Natural killer cell (primary cell): Measurements from ENCODE around the gene ACVR1C. TPM values are rescaled to one million over a fixed set of nuclear protein-coding genes. Genes with fewer than 3 reads are reported as not detected.

ENCODE experiments used
- ATAC-seq, 3 donors: fragments of 150-1000 bp in 2 of 3; fragments of 200-7000 bp in 1 of 3; cut with Tn5 transposase; 1 replicate in 1 of 3; 2 replicates in 2 of 3; pipeline ENCODE4 v1.10.0; 2021; ENCODE audit warnings: mild to moderate bottlenecking in 2 of 3, moderate library complexity in 2 of 3
- DNase-seq, 2 donors: peaks; one replicate each; pipeline versions ENCODE4 v3.0.0 to v3.0.0-alpha.2; 2013 to 2021; ENCODE audit warnings: mixed read lengths in 1 of 2
- H3K27ac ChIP-seq: one replicate; pipeline ENCODE4 v1.5.1; 2013; ENCODE audit warnings: mild to moderate bottlenecking, low read length
- H3K27me3 ChIP-seq: one replicate; pipeline ENCODE4 v1.6.1; 2013; ENCODE audit warnings: low read length; ENCODE audit not compliant: control insufficient read depth, insufficient read depth
- H3K36me3 ChIP-seq: one replicate; pipeline ENCODE4 v1.6.1; 2013; ENCODE audit warnings: low read length; ENCODE audit not compliant: control insufficient read depth, insufficient read depth
- H3K4me1 ChIP-seq: one replicate; pipeline ENCODE4 v1.6.1; 2013; ENCODE audit warnings: low read length; ENCODE audit not compliant: control insufficient read depth, insufficient read depth
- H3K4me3 ChIP-seq: one replicate; pipeline ENCODE4 v1.5.1; 2013; ENCODE audit warnings: low read length
- H3K9me3 ChIP-seq: one replicate; pipeline ENCODE4 v1.6.1; 2013; ENCODE audit warnings: low read length; ENCODE audit not compliant: control insufficient read depth, insufficient read depth
- H3K27ac Mint-ChIP-seq, 2 donors: one replicate each; pipeline ENCODE4 v1.8.0; 2022; ENCODE audit warnings: mild to moderate bottlenecking in 2 of 2, mixed read lengths in 2 of 2, moderate library complexity in 1 of 2
- H3K27me3 Mint-ChIP-seq, 2 donors: one replicate each; pipeline ENCODE4 v1.8.0; 2022; ENCODE audit warnings: low read depth in 2 of 2, mixed read lengths in 2 of 2
- H3K36me3 Mint-ChIP-seq: one replicate; pipeline ENCODE4 v1.8.0; 2022; ENCODE audit warnings: mixed read lengths
- H3K4me1 Mint-ChIP-seq, 2 donors: one replicate each; pipeline ENCODE4 v1.8.0; 2022; ENCODE audit warnings: mixed read lengths in 2 of 2
- H3K4me3 Mint-ChIP-seq: one replicate; pipeline ENCODE4 v1.8.0; 2022; ENCODE audit warnings: mild to moderate bottlenecking, moderate library complexity, mixed read lengths
- H3K9me3 Mint-ChIP-seq, 2 donors: one replicate each; pipeline ENCODE4 v1.8.0; 2022; ENCODE audit warnings: mixed read lengths in 2 of 2
- WGBS: methylation state at CpG from one replicate; pipeline ENCODE4 v1.1.7; 2013; ENCODE audit warnings: missing lambda C conversion rate; ENCODE audit not compliant: insufficient coverage; 5-methylcytosine and 5-hydroxymethylcytosine counted together
- intact Hi-C: fragments of 100-400 bp; cut with micrococcal nuclease; formaldehyde crosslinking; loops from one replicate; pipeline ENCODE4 v1.14.2; 2022
- total RNA-seq, 4 donors: library from RNA; stranded (reverse); fragments of 120-200 nt in 1 of 4; gene quantifications; one replicate each; pipeline versions ENCODE4 v1.2.3 to v1.2.4, GENCODE V29; 2013 to 2022
- TF ChIP-seq, protein P1 (sequence below): fragments of 200-600 bp; IDR thresholded peaks from one replicate; pipeline ENCODE4 v1.8.0; 2022; ENCODE audit warnings: antibody characterized with exemption

The ACVR1C gene
- total RNA-seq, 3 donors from 2014 or later (not counting 1 experiment from before 2014, with no cell fraction given) = 0.05 to 0.45 (median 0.19) TPM

DNA sequence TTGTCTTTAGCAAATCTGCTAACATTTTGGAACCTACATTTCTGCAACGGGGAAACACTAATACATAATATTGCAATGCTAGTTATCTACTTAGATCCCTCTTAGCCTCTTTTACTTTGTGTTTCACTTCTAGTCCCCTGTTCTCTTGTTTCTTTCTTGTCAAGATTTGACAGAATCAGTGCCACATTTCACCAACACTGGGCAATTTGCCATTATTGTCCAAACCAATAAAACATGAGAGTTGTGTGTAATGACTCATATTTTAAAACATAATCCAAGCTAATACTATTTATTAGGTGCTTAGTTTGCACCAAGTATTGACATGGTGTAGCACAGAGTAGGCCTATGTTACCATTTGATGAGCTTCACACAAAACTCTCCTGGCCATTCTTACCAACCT, 33.7 kb upstream of the ACVR1C start:
- H3K27me3 Mint-ChIP-seq = no peaks in the 10 kb centered on the region
- intact Hi-C loops = no loop called here
- no peaks in the 10 kb centered on the region for H3K4me1 ChIP-seq
- no peaks in the 10 kb centered on the region for H3K9me3 ChIP-seq
- H3K4me1 Mint-ChIP-seq = no peaks in the 10 kb centered on the region
- H3K9me3 Mint-ChIP-seq = no peaks in the 10 kb centered on the region
- no peak overlapping the region for H3K4me3 Mint-ChIP-seq
- H3K27ac Mint-ChIP-seq = no peak overlapping the region
- 94% methylated on average over 1 of the region's 1 CpG for whole genome bisulfite sequencing
- TF ChIP-seq, protein P1, sequence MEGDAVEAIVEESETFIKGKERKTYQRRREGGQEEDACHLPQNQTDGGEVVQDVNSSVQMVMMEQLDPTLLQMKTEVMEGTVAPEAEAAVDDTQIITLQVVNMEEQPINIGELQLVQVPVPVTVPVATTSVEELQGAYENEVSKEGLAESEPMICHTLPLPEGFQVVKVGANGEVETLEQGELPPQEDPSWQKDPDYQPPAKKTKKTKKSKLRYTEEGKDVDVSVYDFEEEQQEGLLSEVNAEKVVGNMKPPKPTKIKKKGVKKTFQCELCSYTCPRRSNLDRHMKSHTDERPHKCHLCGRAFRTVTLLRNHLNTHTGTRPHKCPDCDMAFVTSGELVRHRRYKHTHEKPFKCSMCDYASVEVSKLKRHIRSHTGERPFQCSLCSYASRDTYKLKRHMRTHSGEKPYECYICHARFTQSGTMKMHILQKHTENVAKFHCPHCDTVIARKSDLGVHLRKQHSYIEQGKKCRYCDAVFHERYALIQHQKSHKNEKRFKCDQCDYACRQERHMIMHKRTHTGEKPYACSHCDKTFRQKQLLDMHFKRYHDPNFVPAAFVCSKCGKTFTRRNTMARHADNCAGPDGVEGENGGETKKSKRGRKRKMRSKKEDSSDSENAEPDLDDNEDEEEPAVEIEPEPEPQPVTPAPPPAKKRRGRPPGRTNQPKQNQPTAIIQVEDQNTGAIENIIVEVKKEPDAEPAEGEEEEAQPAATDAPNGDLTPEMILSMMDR = no peak
- H3K27ac ChIP-seq = no peak overlapping the region
- no peaks in the 10 kb centered on the region for H3K36me3 Mint-ChIP-seq
- H3K4me3 ChIP-seq = no peak overlapping the region
- no peaks in the 10 kb centered on the region for H3K36me3 ChIP-seq
- no peak for ATAC-seq
- H3K27me3 ChIP-seq = no peaks in the 10 kb centered on the region
- no peak for DNase-seq

DNA sequence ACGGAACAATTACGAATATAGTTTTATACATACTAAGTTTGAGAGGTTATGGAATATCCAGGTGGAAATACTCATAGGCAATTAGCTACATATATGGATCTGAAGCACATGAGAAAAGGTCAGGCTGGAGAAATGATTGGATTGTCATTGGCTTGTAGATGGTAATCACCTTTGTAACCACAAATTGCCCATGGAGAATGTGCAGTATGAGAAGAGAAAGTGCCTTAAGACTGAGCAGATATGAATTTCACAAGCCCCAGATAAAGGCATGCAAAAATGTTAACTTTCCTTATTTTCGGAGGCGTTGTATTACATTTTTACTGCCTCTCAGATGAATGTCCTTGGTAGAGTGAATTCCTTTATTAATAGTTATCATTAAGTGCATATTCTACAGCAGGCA, 33.1 kb upstream of the ACVR1C start:
- Mint-ChIP-seq H3K9me3 (no peaks in the 10 kb centered on the region), H3K27me3 (no peaks in the 10 kb centered on the region), H3K4me1 (no peaks in the 10 kb centered on the region), H3K4me3 (no peak overlapping the region), H3K27ac (no peak overlapping the region), H3K36me3 (no peaks in the 10 kb centered on the region)
- DNase-seq (no peak), ATAC-seq (no peak)
- Histone ChIP-seq H3K4me3 (no peak overlapping the region), H3K27me3 (no peaks in the 10 kb centered on the region), H3K27ac (no peak overlapping the region), H3K4me1 (no peaks in the 10 kb centered on the region), H3K36me3 (no peaks in the 10 kb centered on the region), H3K9me3 (no peaks in the 10 kb centered on the region)
- intact Hi-C loops = no loop called here
- TF ChIP-seq, protein P1 = no peak
- WGBS = no CpG with 5 or more reads among the region's 4 CpGs

DNA sequence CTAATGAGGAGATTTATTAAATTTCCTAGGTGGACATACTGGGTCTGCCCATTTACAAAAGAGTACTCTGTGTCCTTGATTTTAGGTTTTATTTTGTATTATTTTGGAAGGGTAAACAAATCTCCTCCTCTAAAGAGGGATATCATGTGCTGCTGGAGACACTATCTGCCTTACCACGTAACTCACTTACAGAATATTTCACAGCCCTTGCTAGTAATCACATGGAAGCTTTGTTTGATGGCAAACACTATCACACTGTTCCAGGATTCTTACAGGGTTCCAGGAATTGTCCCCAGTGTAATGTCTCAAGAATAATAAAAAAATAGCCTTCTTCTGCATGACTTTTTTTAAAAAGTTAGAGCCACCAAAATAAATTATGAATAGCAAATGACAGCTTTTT, 29.2 kb upstream of the ACVR1C start:
- Mint-ChIP-seq H3K4me3 (no peak overlapping the region), H3K36me3 (no peaks in the 10 kb centered on the region), H3K27me3 (peaks cover 0 to 11% of the 10 kb centered on the region in 2 donors), H3K27ac (no peak overlapping the region), H3K4me1 (no peaks in the 10 kb centered on the region), H3K9me3 (no peaks in the 10 kb centered on the region)
- ATAC-seq (no peak), DNase-seq (no peak)
- intact Hi-C loops = no loop called here
- TF ChIP-seq, protein P1 = no peak
- no peak overlapping the region for H3K4me3 ChIP-seq
- WGBS = 81% methylated on average over 1 of the region's 1 CpG
- no peaks in the 10 kb centered on the region for H3K27me3 ChIP-seq
- H3K9me3 ChIP-seq = no peaks in the 10 kb centered on the region
- H3K27ac ChIP-seq = no peak overlapping the region
- no peaks in the 10 kb centered on the region for H3K36me3 ChIP-seq
- no peaks in the 10 kb centered on the region for H3K4me1 ChIP-seq

DNA sequence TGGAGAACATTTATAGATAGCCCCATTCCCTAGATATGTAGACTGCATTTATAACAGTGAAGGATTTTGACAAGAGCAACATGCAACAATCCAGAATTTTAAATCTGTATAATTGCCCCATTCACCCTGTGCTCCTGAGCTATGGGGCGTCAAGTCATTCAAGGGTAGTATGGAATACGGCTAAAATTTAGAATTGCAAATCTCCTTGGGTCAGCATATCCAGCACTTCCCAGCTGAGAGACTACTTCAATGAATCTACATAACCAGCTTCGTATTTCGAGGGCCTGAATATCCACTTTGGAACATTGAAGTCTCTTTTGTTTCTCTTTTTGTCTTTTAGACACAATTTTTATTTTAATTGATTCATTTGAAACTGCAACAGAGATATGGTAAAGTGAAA, 28.4 kb upstream of the ACVR1C start:
- Histone ChIP-seq H3K27ac (no peak overlapping the region), H3K4me1 (no peaks in the 10 kb centered on the region), H3K27me3 (no peaks in the 10 kb centered on the region), H3K4me3 (no peak overlapping the region), H3K36me3 (no peaks in the 10 kb centered on the region), H3K9me3 (no peaks in the 10 kb centered on the region)
- H3K27me3 Mint-ChIP-seq = peaks cover 0 to 11% of the 10 kb centered on the region in 2 donors
- ATAC-seq = no peak
- H3K4me3 Mint-ChIP-seq = no peak overlapping the region
- H3K36me3 Mint-ChIP-seq = no peaks in the 10 kb centered on the region
- H3K27ac Mint-ChIP-seq = no peak overlapping the region
- TF ChIP-seq, protein P1 = no peak
- intact Hi-C loops = no loop called here
- no peaks in the 10 kb centered on the region for H3K4me1 Mint-ChIP-seq
- 96% methylated on average over 4 of the region's 4 CpGs for WGBS
- DNase-seq = no peak
- no peaks in the 10 kb centered on the region for H3K9me3 Mint-ChIP-seq
